ENCODE data around the gene AMBRA1.
"Not testable (repeated sequence)": the region's sequence is repeated elsewhere in the genome, so short reads cannot be mapped to it uniquely, and the experiment has no call there.

The AMBRA1 gene

DNA sequence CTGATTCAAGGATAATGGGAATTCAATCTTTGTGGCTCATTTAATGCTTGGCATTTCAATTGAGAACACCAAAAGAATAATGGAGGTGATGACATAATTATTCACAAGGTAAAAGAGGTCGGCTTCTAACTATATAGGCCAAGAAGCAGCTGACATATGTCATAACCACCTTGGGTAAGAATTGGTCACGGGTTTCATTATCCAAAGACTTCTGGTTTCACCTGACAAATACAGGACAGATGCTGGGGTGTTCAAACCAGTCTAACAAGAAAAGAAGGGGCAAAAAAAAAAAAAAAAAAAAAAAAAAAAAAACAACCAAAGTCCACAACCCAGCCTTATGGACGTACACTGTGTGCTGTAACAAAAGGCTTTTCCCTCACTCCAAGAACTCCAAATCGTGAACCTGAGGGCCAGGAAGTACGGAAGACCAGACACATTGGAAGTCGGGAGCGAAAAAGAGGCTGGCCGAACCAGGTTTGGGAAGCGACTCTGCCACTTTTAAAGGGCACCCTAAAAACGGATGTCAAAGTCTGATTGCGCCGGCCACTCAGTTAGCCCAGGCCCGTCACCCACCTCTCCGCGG lies 22.8 kb upstream of the AMBRA1 start:
- DNase-seq = no peak

DNA sequence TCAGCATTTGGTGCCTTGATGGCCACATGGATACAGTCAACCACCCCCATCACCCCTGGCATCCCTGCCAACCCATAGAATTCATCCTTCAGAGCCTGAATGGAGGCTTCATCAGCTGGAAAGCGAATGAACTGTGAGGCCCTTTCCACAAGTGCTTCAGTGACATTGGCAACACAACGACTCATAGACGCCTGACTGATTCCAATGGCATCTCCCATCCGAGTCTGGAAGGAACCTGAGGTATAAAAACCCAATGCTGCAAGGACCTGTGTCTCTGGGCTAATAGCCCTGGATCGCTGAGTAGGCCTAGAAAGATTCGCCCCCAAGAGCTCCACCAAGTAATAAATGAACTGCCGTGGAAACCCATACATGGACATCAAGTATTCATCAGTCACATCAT lies 21.9 kb upstream of the AMBRA1 start:
- no peak for DNase-seq

DNA sequence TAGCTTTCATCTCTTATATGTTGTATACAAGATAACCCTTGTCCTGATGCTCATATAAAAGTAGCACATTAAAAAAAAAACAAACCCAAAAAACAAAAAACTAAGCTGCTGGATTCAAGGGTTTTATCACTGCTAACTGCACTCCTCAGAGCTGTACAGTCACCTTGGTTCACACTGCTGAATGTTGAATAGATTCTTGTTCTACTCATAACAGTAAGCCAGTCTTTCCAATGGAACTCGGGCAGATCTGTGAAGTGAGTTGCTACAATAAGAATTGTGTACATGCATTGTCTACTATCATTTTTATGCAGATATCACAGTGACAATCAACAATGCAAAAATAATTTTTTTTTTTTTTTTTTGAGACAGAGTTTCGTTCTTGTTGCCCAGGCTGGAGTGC lies 18.5 kb upstream of the AMBRA1 start:
- DNase-seq = no peak

DNA sequence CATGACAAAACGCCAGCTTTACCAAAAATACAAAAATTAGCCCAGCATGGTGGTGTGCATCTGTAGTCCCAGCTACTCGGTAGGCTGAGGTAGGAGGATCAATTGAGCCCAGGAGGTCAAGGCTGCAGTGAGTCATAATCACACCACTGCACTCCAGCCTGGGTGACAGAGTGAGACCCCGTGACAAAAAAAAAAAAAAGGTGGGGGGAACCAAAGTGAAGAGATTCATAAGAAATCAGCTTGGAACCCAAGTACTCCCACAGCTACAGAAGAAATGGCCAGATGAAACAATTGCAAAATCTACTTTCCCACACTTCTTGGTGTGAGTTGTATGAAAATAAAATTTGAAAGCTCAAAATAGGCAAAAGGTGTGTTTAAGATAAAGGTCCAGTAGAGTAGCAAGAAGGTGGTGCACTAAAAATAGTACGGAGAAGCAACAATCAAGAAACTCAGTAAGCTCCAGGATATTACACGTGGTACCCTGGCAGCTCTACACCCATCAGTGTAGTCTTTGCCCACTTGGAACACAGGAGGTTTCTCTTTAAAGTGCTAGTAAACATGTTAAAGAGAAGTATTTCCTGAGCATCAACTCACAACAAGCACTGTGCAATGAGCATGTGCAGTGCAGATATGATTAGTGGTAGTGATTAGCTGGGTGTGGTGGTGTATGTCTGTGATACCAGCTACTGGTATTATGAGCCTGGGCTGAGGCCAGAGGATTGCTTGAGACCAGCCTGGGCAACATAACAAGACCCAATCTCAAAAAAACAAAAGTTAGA lies 17.9 kb upstream of the AMBRA1 start:
- no peak for DNase-seq

DNA sequence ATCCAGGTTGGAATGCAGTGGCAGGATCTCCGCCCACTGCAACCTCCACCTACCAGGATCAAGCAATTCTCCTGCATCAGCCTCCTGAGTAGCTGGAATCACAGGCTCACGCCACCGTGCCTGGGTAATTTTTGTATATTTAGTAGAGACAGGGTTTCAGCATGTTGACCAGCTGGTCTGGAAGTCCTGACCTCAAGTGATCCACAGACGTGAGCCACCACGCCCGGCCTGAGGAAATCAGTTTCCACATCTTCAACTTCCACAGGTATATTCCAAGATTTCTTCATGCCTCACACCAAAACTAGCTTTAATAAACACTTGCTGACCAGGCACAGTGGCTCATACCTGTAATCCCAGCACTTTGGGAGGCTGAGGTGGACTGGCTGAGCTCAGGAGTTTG lies 15.6 kb upstream of the AMBRA1 start:
- DNase-seq = no peak

DNA sequence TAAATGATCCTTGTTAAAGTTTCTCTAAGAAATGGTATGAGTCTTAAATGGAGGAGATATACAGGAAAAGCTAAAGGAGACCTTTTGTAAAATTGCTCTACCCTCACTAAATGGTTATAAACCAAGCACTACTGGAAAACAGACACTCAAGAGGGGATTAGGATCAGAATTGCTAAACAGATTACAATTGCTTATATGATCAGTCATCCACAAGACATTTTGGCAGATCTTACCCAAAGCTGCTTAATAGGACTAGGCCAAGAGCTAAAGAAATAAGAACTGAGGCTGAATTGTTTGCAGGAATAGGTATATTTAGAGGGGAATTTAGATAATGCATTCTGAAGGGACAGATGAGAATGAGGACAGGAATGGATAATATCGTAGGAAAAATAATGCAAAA lies 13.7 kb upstream of the AMBRA1 start:
- no peak for DNase-seq

DNA sequence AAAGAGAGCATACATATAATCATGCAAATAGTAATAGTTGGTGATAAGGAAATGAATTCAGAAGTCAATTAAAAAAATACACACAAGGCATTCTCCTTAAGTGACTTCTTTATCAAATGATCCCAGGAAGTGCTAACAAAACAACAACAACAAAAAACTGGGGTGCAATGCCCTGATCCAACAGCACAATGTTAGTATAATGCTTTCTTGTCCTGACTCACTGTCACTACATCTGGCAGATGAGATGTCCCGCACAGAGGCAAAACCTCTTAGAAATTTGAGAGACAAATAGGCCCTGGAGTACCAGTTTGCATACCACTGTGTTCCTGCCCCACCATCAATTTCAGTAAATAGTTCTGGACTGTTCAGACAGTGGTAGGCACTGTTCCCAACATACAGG lies 11.0 kb upstream of the AMBRA1 start:
- DNase-seq = no peak

DNA sequence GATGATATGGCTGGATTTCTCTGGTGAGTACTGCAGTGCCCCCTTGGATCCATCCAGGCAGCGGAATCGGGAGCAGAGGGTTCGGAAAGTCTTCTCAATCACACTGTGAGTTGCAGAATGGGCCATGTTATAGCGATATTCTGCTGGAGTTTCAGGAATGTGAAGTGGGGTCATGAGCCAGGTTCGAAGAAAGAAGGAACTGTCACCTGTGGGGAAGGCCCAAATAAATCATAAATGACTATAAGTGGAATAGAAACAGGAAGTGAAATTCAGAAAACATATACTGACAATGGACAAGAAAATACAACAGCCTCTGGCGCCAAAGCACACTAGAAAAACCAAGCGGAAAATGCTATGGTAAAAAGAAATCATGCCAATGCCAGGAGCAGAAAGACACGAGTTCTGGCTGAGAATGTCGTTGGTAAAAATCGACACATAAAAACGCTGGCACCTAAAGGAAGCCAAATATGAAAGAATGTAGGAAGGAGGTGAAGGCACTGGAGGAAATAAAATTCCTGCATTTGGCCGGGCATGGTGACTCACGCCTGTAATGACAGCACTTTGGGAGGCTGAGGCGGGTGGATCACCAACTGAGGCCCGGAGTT lies 10.0 kb upstream of the AMBRA1 start:
- DNase-seq = no peak

DNA sequence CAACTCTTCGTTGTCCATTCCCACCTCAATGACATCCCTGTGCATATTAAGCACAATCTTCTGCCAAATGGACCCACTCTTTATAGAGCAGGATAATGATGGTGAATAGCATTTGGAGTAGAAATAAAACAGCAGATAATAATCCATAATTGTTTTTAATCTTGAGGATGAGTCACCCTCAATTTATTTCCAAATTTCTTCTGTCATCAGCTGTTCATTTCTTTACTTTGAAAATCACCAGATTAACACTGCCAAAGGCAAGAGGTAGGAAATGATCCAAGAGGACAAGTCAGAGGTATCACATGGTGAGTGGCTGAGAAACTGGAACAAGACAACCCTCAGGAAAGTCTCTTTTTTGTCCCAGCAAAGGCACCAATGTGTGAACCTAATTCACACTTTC lies 7.3 kb upstream of the AMBRA1 start:
- no peak for DNase-seq

DNA sequence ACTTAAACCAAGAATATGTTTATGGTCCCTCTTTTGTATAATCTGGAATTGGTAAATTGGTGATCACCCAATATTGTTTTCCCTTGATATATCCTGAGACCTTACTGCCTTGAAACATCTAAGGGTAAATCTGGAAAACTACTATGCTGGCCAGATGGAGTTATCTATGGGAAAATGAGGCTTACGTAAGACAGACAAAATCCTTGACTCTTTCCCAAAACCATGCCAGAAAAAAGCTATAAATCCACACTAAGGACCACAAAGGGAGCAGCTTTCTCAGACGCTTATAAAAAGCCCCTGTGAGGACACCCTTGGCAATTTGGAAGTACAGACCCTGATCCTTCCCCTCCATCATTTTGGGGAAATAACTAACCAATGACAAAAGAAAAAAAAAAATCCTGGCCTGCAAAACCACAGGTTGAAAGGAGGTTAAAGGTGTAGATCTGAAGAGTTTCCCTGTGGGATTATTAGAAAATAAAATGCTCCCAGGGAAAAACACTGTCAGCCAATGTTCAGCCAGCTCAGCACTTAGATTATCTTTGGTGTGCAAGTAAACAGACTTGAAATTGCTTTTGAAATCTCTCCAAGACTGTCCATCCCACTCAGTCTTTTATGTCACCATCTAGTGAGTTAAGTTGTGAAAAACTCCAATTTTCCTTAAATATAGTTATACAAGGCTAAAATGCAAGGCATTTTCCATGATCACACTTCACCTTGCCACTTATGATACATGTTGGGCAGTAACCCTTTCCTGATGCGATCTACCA lies 6.6 kb upstream of the AMBRA1 start:
- DNase-seq = no peak

DNA sequence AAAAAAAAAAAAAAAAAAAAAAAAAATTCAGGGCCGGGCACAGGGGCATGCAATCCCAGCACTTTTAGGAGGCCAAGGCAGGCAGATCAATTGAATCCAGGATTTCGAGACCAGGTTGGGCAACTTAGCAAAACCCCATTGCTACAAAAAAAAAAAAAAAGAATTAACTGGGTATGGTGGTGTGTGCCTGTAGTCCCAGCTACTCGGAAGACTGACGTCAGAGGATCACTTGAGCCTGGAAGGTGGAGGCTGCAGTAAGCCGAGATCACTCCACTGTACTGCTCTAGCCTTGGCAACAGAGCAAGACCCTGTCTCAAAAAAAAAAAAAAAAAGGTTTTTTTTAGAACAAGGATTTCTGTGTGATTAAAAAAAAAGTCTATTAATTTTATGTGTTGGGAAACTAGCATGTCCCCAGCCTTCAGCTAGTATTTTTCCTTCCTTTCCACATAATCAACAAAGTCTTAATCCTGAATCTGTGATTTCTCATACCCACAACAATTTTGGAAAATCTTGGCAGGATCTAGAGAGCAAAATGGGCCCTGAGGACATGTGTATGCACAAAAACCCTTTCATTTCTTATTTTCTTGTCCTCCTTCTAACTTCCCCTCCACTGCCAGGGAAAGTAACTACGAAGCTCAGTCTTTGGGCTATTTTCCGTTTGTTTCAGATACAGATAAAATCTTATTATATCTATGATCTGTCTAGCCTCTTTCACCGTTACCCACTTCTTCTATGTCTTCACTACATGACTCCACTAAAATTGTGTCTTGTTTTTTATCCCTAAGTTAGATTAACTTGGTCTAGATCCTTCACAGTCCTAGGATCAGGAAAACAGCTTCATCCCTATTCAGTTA lies 5.7 kb upstream of the AMBRA1 start:
- DNase-seq = no peak

DNA sequence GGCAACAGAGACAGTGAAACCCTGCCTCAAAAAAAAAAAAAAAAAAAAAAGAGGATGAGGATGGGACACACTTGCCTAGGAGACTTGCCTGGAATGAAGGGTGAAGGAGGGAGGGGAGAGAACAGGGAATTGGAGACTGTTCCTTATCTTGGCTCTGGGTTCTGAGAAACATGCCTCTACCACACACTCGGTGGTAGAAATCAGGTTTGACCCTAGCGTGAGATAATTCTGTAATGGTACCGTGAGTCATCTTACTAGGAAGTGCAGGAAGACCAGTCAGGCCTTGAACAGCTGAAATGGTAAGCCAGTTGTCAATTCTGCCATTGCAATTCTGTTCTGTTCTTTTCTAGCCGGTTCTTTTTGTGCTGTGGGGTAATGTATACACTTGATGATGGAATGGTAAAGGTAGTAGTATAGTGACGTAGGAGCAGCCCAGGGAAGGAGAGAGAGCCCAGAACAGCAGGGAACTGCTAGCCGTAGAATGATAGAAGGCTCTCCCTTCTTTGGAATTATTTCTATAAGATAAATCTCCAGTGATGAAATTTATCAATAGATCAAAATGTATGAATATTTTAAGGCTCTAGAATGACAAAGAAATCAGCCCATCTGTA lies 3.9 kb upstream of the AMBRA1 start:
- no peak for DNase-seq

DNA sequence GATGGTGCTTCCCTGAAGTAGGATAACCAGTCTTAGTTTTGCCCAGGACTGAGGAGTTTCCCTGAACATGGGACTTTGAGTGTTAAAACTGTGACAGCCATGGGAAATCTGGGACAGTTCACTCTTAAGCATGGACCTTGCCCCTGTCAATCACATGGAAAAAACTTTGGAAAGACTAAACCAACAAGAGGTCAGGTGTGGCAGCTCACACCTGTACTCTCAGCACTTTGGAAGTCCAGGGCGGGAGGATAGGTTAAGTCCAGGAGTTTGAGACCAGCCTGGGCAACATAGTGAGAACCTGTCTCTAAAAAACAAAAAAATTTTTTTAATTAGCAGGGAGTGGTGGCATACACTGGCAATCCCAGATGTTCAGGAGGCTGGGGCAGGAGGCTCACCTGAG lies 3.3 kb upstream of the AMBRA1 start:
- DNase-seq = no peak

DNA sequence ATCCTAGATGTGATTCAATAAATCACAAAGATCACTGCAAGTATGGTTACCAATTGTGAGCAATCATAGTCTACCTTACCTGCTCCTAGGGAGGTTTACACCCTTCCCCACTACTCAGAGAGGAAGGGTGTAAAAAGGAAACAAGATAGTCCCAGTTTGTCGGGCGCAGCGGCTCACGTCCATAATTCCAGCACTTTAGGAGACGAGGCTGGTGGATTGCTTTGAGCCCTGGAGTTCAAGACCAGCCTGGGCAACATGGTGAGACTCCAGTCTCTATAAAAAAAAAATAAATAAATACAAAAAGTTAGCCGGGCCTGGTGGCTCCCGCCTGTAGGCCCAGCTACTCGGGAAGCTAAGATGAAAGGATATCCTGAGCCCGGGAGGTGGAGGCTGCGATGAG lies 962 bp upstream of the AMBRA1 start:
- DNase-seq = no peak

DNA sequence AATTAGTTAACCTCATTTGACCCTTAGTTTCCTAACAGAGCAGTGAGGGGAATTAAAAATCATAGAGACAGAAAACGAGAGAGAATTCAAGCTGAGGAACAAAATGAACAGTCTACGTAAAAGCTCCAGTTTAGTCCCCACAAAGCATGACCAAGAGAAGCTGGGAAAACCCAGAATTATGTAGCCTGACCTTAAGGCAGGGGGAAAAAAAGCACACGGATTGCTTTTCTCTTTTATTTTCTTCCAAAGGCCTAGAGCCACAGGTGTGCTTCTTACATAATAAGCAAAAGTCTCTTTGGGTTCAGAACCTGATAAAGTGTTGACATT lies 514 bp upstream of the AMBRA1 start:
- DNase-seq = no peak

DNA sequence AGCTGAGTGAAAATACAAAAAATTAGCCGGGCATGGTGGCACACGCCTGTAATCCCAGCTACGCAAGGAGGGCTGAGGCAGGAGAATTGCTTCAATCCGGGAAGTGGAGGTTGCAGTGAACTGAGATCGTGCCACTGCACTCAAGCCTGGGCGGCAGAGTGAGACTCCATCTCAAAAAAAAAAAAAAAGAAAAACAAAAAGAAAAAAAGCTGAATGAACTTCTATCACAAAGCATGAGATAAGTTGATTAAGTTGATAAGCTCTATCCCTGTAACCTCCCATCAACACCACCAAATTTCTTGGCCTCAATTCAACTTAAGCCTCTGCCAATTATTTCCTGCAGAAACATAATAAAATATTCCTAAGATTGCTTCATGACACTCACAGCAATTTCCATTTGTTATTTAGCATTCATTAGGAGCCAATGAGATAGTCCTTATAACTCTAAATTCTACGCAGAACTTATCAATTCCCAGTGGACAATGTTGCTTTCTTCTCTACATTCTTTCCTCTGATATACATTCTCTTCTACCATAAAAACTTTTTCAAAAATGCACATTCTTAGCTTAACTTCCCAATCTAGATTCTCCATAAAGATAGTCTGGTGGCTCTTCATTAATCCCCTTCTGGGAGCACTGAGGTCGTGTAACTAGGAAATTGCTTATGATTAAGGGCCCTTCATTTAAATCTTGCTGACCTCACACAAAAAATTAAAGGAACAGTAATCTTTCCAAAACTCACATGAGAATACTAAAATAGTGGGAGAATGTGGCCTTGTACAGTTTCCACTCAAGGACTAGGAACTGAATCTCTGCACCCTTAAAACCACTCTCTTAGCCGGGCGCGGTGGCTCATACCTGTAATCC lies 2.9 kb downstream of the AMBRA1 start:
- no peak for DNase-seq

DNA sequence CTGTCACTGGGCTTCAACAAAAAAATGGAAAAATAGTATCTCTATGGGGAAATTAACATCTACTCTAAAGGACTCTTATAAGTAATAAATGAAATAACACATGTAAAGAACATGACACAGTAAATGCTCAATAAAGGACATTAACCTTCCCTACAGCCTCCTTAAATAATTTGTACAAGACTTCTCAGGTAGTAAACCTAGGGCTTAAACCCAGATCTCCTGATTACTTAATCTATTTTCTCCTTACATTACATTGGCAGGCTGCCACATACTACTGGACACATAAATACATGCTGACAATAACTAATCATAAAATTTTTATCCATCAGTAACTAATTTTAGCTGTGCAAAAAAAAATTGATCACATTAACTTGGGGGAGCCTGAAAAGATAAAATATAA lies 4.9 kb downstream of the AMBRA1 start:
- DNase-seq = no peak

DNA sequence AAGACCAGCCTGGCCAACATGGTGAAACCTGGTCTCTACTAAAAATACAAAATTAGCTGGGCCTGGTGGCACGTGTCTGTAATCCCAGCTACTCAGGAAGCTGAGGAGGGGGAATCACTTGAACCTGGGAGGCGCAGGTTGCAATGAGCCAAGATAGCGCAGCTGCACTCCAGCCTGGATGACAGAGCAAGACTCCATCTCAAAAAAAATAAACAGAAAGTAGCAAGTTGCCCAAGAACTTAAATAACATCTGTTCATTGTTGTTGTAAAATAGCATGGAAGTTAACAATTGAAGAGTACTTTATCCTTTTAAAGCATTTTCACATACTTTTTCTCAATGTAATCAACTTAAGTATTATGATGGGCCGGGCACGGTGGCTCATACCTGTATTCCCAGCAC lies 5.7 kb downstream of the AMBRA1 start:
- no peak for DNase-seq

DNA sequence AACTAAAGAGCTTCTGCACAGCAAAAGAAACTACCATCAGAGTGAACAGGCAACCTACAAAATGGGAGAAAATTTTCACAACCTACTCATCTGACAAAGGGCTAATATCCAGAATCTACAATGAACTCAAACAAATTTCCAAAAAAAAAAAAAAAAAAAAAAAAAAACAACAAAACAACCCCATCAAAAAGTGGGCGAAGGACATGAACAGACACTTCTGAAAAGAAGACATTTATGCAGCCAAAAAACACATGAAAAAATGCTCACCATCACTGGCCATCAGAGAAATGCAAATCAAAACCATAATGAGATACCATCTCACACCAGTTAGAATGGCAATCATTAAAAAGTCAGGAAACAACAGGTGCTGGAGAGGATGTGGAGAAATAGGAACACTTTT lies 10.3 kb downstream of the AMBRA1 start:
- not testable (repeated sequence) for DNase-seq

DNA sequence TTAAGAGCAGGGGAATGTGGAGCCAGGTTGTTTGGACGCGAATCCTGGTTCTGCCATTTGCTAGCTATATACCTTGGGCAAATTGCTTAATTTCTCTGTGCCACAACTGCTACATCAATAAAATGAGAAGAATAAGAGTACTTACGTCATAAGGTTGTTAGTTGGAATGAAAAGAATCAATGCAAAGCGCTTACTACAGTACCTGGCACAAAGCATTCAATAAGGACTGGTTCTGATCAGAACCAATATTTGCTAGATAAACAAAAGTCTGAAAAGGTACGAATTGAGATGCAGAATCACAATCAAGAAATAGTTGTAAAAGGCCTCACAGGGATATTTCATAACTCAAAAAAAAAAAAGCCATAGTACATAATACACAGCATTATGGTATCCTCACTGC lies 11.2 kb downstream of the AMBRA1 start:
- DNase-seq = no peak

DNA sequence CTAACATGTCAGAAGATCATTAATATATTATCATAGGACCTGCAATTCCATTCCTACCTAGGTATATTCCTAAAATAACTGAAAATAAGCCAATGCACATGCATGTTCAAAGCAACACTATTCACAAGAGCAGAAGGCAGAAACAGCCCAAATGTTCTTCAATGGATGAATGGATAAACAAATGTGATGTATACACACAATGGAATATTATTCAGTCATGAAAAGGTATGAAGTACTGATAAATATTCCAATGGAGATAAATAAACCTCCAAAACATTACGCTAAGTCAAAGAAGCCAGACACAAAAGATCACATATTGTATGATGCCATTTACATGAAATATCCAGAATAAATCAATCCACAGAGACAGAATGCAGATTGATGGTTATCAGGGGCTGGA lies 16.8 kb downstream of the AMBRA1 start:
- DNase-seq = no peak

DNA sequence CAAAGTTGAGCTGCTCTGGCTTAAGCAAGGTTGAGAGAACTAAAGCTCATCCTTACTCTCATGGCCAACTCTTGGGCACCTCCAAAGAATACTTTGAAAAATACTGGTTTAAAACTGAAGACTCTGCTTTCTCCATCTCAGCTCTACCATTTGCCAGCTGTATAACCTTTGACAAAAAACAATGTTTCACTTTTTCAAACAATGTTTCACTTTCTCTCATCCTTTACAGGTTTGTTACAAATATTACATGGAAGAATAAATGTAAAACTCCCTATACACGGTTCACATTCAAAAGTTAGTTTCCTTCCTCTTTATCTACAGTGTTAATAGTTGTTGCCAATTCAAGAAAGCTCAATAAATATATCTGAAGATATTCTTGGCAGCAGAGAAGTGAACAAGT lies 19.2 kb downstream of the AMBRA1 start:
- DNase-seq = no peak
